Endothelial cell of umbilical vein (primary cell): Measurements from ENCODE around the gene TDO2. TPM values are rescaled to one million over a fixed set of nuclear protein-coding genes. Genes with fewer than 3 reads are reported as not detected.

ENCODE experiments used
- BruUV-seq: library from RNA; stranded (reverse); fragments of 400-500 nt; replicated peaks from 2 replicates; lab custom pipeline; 2021; lab: Mats Ljungman, UMichigan
- CTCF ChIA-PET: fragments of 300-600, 350-600 bp; sonication (Branson Sonifier 250); formaldehyde crosslinking; loops from one replicate; lab custom pipeline; 2021; ENCODE audit warnings: antibody characterized with exemption, inconsistent platforms; lab: Charles Lee
- POLR2A ChIA-PET: fragments of 300-600, 350-600 bp; sonication (Branson Sonifier 250); formaldehyde crosslinking; loops from one replicate; lab custom pipeline; 2021; ENCODE audit warnings: antibody characterized with exemption, inconsistent platforms; lab: Charles Lee
- DNase-seq: peaks from one replicate; pipeline ENCODE4 v3.0.0-alpha.2; 2011; ENCODE audit warnings: low read depth, low spot score
- FAIRE-seq: peaks from 2 replicates; lab custom pipeline; 2011; peaks lifted over from hg19 to GRCh38; lab: Jason Lieb, UNC
- H2AFZ ChIP-seq: 2 replicates; pipeline ENCODE4 v1.6.0; 2012; ENCODE audit warnings: low read depth, low read length, control low read depth, inconsistent platforms
- H3K27ac ChIP-seq: 2 replicates; pipeline ENCODE4 v1.5.1; 2011; ENCODE audit warnings: low read depth, mild to moderate bottlenecking, control low read depth, low read length, moderate library complexity; ENCODE audit not compliant: insufficient read depth
- H3K27me3 ChIP-seq, 2 experiments: 2 replicates each; pipeline versions ENCODE4 v1.6.0 to v1.6.1; 2011; ENCODE audit warnings: low read length in 2 of 2, mixed read lengths in 1 of 2; ENCODE audit not compliant: control insufficient read depth in 2 of 2, insufficient read depth in 2 of 2
- H3K36me3 ChIP-seq, 2 experiments: 2 replicates in 1 of 2; 3 replicates in 1 of 2; pipeline ENCODE4 v1.5.1; 2011; ENCODE audit warnings: low read length in 2 of 2, mild to moderate bottlenecking in 1 of 2, moderate library complexity in 1 of 2; ENCODE audit not compliant: control insufficient read depth in 2 of 2, insufficient read depth in 2 of 2; ENCODE audit errors: extremely low read depth in 1 of 2
- H3K4me1 ChIP-seq: 3 replicates; pipeline ENCODE4 v1.5.1; 2011; ENCODE audit warnings: mild to moderate bottlenecking, low read length; ENCODE audit not compliant: control insufficient read depth, insufficient read depth; ENCODE audit errors: extremely low read depth
- H3K4me2 ChIP-seq: 2 replicates; pipeline ENCODE4 v1.6.1; 2011; ENCODE audit warnings: low read length, control low read depth, mixed read lengths; ENCODE audit not compliant: insufficient read depth
- H3K4me3 ChIP-seq, 3 experiments: fragments of 200-600 bp in 1 of 3; sonication (generic), shearing (Covaris generic) in 1 of 3; replicated peaks in 1 of 3; 2 replicates each; pipeline ENCODE4 v1.5.1; 2011 to 2016; ENCODE audit warnings: control low read depth in 3 of 3, low read length in 3 of 3, mild to moderate bottlenecking in 2 of 3, inconsistent platforms in 1 of 3, low read depth in 1 of 3, moderate library complexity in 1 of 3; ENCODE audit not compliant: insufficient read depth in 1 of 3
- H3K79me2 ChIP-seq: 2 replicates; pipeline ENCODE4 v1.6.0; 2012; ENCODE audit warnings: low read length, inconsistent platforms; ENCODE audit not compliant: control insufficient read depth, insufficient read depth
- H3K9ac ChIP-seq: replicated peaks from 2 replicates; pipeline ENCODE3; 2011; ENCODE audit warnings: low read length, control low read depth; ENCODE audit not compliant: insufficient read depth; ENCODE audit errors: extremely low read depth
- H3K9me1 ChIP-seq: replicated peaks from 3 replicates; pipeline ENCODE4 v1.6.0; 2011; ENCODE audit warnings: mild to moderate bottlenecking, low read length; ENCODE audit not compliant: control insufficient read depth, insufficient read depth; ENCODE audit errors: extremely low read depth
- H3K9me3 ChIP-seq: replicated peaks from 2 replicates; pipeline ENCODE4 v1.5.1; 2012; ENCODE audit warnings: low read length, inconsistent platforms; ENCODE audit not compliant: control insufficient read depth, insufficient read depth
- H4K20me1 ChIP-seq: replicated peaks from 2 replicates; pipeline ENCODE3; 2011; ENCODE audit warnings: mild to moderate bottlenecking, low read length; ENCODE audit not compliant: control insufficient read depth, insufficient read depth; ENCODE audit errors: extremely low read depth
- CTCF ChIP-seq, 2 donors: IDR thresholded peaks; 1 replicate in 1 of 2; 2 replicates in 1 of 2; pipeline ENCODE4 v1.5.1; 2011; ENCODE audit warnings: low read length in 2 of 2, mild to moderate bottlenecking in 2 of 2, moderate library complexity in 2 of 2, control low read depth in 1 of 2, inconsistent platforms in 1 of 2, low read depth in 1 of 2; ENCODE audit not compliant: insufficient read depth in 1 of 2; ENCODE audit errors: extremely low read depth in 1 of 2
- EZH2 ChIP-seq: IDR thresholded peaks from 2 replicates; pipeline ENCODE4 v1.6.1; 2012; ENCODE audit warnings: borderline replicate concordance, low read depth, mild to moderate bottlenecking, moderate library complexity, low read length, inconsistent platforms; ENCODE audit not compliant: severe bottlenecking
- FOS ChIP-seq: IDR thresholded peaks from 2 replicates; pipeline ENCODE4 v1.6.1; 2011; ENCODE audit warnings: mild to moderate bottlenecking, low read length, moderate library complexity, borderline replicate concordance; ENCODE audit not compliant: insufficient read depth
- GATA2 ChIP-seq: IDR thresholded peaks from 2 replicates; pipeline ENCODE4 v1.7.0; 2011; ENCODE audit warnings: low read depth, mild to moderate bottlenecking, moderate library complexity, mixed read lengths, low read length; ENCODE audit not compliant: insufficient read length, insufficient read depth
- JUN ChIP-seq: IDR thresholded peaks from 2 replicates; pipeline ENCODE4 v1.6.1; 2011; ENCODE audit warnings: borderline replicate concordance, low read depth; ENCODE audit not compliant: insufficient read length, insufficient read depth
- MAX ChIP-seq: IDR thresholded peaks from 2 replicates; pipeline ENCODE4 v1.6.1; 2011; ENCODE audit not compliant: insufficient read depth, insufficient read length
- MYC ChIP-seq: IDR thresholded peaks from one replicate; pipeline ENCODE4 v1.6.1; 2011; ENCODE audit warnings: mild to moderate bottlenecking, low read depth, low read length
- POLR2A ChIP-seq: IDR thresholded peaks from 2 replicates; pipeline ENCODE4 v1.6.1; 2012; ENCODE audit warnings: low read depth, mild to moderate bottlenecking, control low read depth, low read length
- POLR2AphosphoS5 ChIP-seq: IDR thresholded peaks from 2 replicates; pipeline ENCODE4 v1.6.1; 2012; ENCODE audit warnings: low read depth, mild to moderate bottlenecking, control low read depth, low read length, moderate library complexity; ENCODE audit not compliant: insufficient read depth
- dilution Hi-C: fragments of 300-500 bp; cut with MboI; formaldehyde crosslinking; loops from one replicate; pipeline ENCODE4 v1.15.0; 2019; ENCODE audit warnings: low sequenced_read_pairs; ENCODE audit not compliant: extremely low pct_ligation_motif_present
- intact Hi-C: fragments of 100-400 bp; cut with micrococcal nuclease; formaldehyde crosslinking; loops from one replicate; pipeline ENCODE4 v1.10.0; 2022
- polyA plus RNA-seq, 4 experiments: library from polyadenylated mRNA; depleted of rRNA in 3 of 4; stranded (reverse) in 3 of 4; unstranded in 1 of 4; fragments of >200 nt; gene quantifications; 2 replicates each; pipeline versions ENCODE4 v1.2.1 to v1.2.3, GENCODE V29; 2011 to 2012; ENCODE audit warnings: missing spikeins in 1 of 4
- total RNA-seq: library from RNA; stranded (reverse); gene quantifications from 2 replicates; pipeline ENCODE4 v1.2.3, GENCODE V29; 2021

The TDO2 gene
- total and polyA plus RNA-seq, 2 donors (not counting 3 experiments of a cell fraction or from before 2014, with no cell fraction given) = not detected

GRCh38 chr4:155904331-155904730 is 835 bp downstream of the TDO2 start:
- Histone ChIP-seq H3K4me1 (no peaks in the 10 kb centered on the region), H3K36me3 (no peaks in the 10 kb centered on the region), H2AFZ (no peak overlapping the region), H3K4me2 (no peak overlapping the region), H3K27ac (no peak overlapping the region), H3K9ac (no peak overlapping the region), H3K9me1 (no peaks in the 10 kb centered on the region), H3K4me3 (no peak overlapping the region), H3K9me3 (no peaks in the 10 kb centered on the region), H4K20me1 (no peaks in the 10 kb centered on the region), H3K79me2 (no peaks in the 10 kb centered on the region), H3K27me3 (no peaks in the 10 kb centered on the region)
- dilution Hi-C loops = no loop called here
- DNase-seq (no peak), FAIRE-seq (no peak)
- ChIA-PET CTCF (no interaction called here), POLR2A (no interaction called here)
- no TSS peak for BruUV-seq
- intact Hi-C loops = no loop called here
- no peak for TF ChIP-seq MAX
- TF ChIP-seq FOS = no peak
- TF ChIP-seq POLR2A = no peak
- no peak for TF ChIP-seq EZH2
- TF ChIP-seq JUN = no peak
- no peak for TF ChIP-seq GATA2
- no peak for TF ChIP-seq POLR2AphosphoS5
- TF ChIP-seq MYC = no peak
- no peak for TF ChIP-seq CTCF (IDR thresholded peaks at IDR 0.05; ENCODE audit: extremely low read depth in 1 of 2, insufficient read depth in 1 of 2, low read depth in 1 of 2, low read length in 2 of 2)
